Liver (tissue), 9 donors: ENCODE measurements around the gene BCR. TPM values are rescaled to one million over a fixed set of nuclear protein-coding genes. Genes with fewer than 3 reads are reported as not detected.

Experiments used
- DNase-seq: peaks from one replicate; pipeline ENCODE4 v3.0.0-alpha.2; 2017; ENCODE audit warnings: low spot score
- H3K27ac ChIP-seq, 2 donors: one replicate each; pipeline ENCODE4 v1.7.0; 2013; ENCODE audit warnings: inconsistent platforms in 2 of 2, low read length in 2 of 2, control low read depth in 1 of 2, low read depth in 1 of 2, mild to moderate bottlenecking in 1 of 2
- H3K27me3 ChIP-seq, 4 donors: one replicate each; pipeline versions ENCODE4 v1.6.1 to v1.7.0; 2013; ENCODE audit warnings: low read length in 3 of 4, inconsistent platforms in 1 of 4, mild to moderate bottlenecking in 1 of 4, moderate library complexity in 1 of 4; ENCODE audit not compliant: control insufficient read depth in 4 of 4, insufficient read depth in 4 of 4
- H3K36me3 ChIP-seq, 4 donors: one replicate each; pipeline versions ENCODE4 v1.6.1 to v1.7.0; 2013; ENCODE audit warnings: low read length in 3 of 4, mild to moderate bottlenecking in 3 of 4, low read depth in 1 of 4, moderate library complexity in 1 of 4; ENCODE audit not compliant: control insufficient read depth in 4 of 4, insufficient read depth in 3 of 4
- H3K4me1 ChIP-seq, 4 donors: one replicate each; pipeline versions ENCODE4 v1.6.1 to v1.7.0; 2013; ENCODE audit warnings: low read length in 3 of 4, mild to moderate bottlenecking in 3 of 4, moderate library complexity in 1 of 4; ENCODE audit not compliant: control insufficient read depth in 4 of 4, insufficient read depth in 4 of 4
- H3K4me3 ChIP-seq, 3 donors: one replicate each; pipeline versions ENCODE4 v1.6.1 to v1.7.0; 2013; ENCODE audit warnings: low read length in 3 of 3, control low read depth in 1 of 3, low read depth in 1 of 3, mild to moderate bottlenecking in 1 of 3
- H3K9ac ChIP-seq, 2 donors: one replicate each; pipeline ENCODE4 v1.7.0; 2013; ENCODE audit warnings: low read length in 2 of 2, mild to moderate bottlenecking in 2 of 2, moderate library complexity in 2 of 2, control low read depth in 1 of 2, low read depth in 1 of 2
- H3K9me3 ChIP-seq, 4 donors: one replicate each; pipeline versions ENCODE4 v1.6.1 to v1.7.0; 2013; ENCODE audit warnings: low read length in 3 of 4; ENCODE audit not compliant: control insufficient read depth in 4 of 4
- GABPA ChIP-seq, 2 donors: IDR thresholded peaks in 1 of 2; conservative IDR thresholded peaks in 1 of 2; 2 replicates each; pipeline ENCODE4 v1.6.1; 2016; ENCODE audit warnings: antibody characterized with exemption in 2 of 2, mild to moderate bottlenecking in 1 of 2, moderate library complexity in 1 of 2
- HNF4A ChIP-seq, 2 donors: conservative IDR thresholded peaks; 2 replicates each; pipeline ENCODE4 v1.6.1; 2016; ENCODE audit warnings: antibody characterized with exemption in 2 of 2, mild to moderate bottlenecking in 2 of 2
- HNF4G ChIP-seq: IDR thresholded peaks from 2 replicates; pipeline ENCODE4 v1.6.1; 2016; ENCODE audit warnings: antibody characterized with exemption
- JUND ChIP-seq, 2 donors: IDR thresholded peaks; 2 replicates each; pipeline ENCODE4 v1.6.1; 2016; ENCODE audit warnings: antibody characterized with exemption in 2 of 2
- NR2F2 ChIP-seq: IDR thresholded peaks from 2 replicates; pipeline ENCODE4 v1.6.1; 2016; ENCODE audit warnings: antibody characterized with exemption
- RXRA ChIP-seq, 2 donors: IDR thresholded peaks; 2 replicates each; pipeline ENCODE4 v1.6.1; 2017 to 2018; ENCODE audit warnings: antibody characterized with exemption in 2 of 2, mild to moderate bottlenecking in 1 of 2
- TAF1 ChIP-seq: conservative IDR thresholded peaks from 2 replicates; pipeline ENCODE4 v1.6.1; 2016; ENCODE audit warnings: antibody characterized with exemption, mild to moderate bottlenecking
- YY1 ChIP-seq: IDR thresholded peaks from 2 replicates; pipeline ENCODE4 v1.6.1; 2016; ENCODE audit warnings: antibody characterized with exemption, mild to moderate bottlenecking
- ZBTB33 ChIP-seq: IDR thresholded peaks from 2 replicates; pipeline ENCODE4 v1.6.1; 2016; ENCODE audit warnings: antibody characterized with exemption
- WGBS: extraction: QIAGEN DNeasy Blood & Tissue Kit; methylation state at CpG from one replicate; pipeline ENCODE4 v1.1.7; 2013; 5-methylcytosine and 5-hydroxymethylcytosine counted together
- polyA plus RNA-seq, 2 donors: library from polyadenylated mRNA; stranded (reverse) in 1 of 2; unstranded in 1 of 2; fragments of 200-250 nt in 1 of 2; fragments of >200 nt in 1 of 2; fragmentation: Nextera tagmentation in 1 of 2; extraction: Ambion mirVana in 1 of 2; gene quantifications; one replicate each; pipeline versions ENCODE4 v1.2.1 to v1.2.3, GENCODE V29; 2013 to 2015
- total RNA-seq, 2 donors: library from RNA; depleted of rRNA; stranded (reverse); fragments of >200 nt; gene quantifications; one replicate each; pipeline ENCODE4 v1.2.3, GENCODE V29; 2014
- TF ChIP-seq, protein P1 (sequence below): IDR thresholded peaks from 2 replicates; pipeline ENCODE4 v1.6.1; 2016; ENCODE audit warnings: antibody characterized with exemption
- TF ChIP-seq, protein P2 (sequence below): fragments of 150-350 bp; IDR thresholded peaks from 2 replicates; pipeline ENCODE4 v1.5.1; 2017; ENCODE audit warnings: improper control_type of control experiment, low read depth, low read length; ENCODE audit not compliant: missing input control
- donor health status: healthy.
- donor health status: healthy.
- donor health status: healthy.
- donor health status: healthy.
- donor health status: healthy.

BCR gene
- total and polyA plus RNA-seq, 4 donors: 7.4 to 35.6 (median 18.3) TPM

GRCh38 chr22:23214398-23214797 lies 34.1 kb downstream of the BCR start:
- peaks cover 13 to 40% (median 26%) of the 10 kb centered on the region in 4 donors for H3K4me1 ChIP-seq
- no peaks in the 10 kb centered on the region for H3K9me3 ChIP-seq
- no peaks in the 10 kb centered on the region for H3K36me3 ChIP-seq
- WGBS: 90% methylated on average over 9 of the region's 9 CpGs
- no peak overlapping the region for H3K9ac ChIP-seq
- no peak for DNase-seq
- TF ChIP-seq JUND (IDR thresholded peaks at IDR 0.05) (no peak), HNF4A (conservative IDR thresholded peaks at IDR 0.05) (no peak), HNF4G (no peak)
- TF ChIP-seq, protein P1, sequence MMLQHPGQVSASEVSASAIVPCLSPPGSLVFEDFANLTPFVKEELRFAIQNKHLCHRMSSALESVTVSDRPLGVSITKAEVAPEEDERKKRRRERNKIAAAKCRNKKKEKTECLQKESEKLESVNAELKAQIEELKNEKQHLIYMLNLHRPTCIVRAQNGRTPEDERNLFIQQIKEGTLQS: no peak
- TF ChIP-seq, protein P2, sequence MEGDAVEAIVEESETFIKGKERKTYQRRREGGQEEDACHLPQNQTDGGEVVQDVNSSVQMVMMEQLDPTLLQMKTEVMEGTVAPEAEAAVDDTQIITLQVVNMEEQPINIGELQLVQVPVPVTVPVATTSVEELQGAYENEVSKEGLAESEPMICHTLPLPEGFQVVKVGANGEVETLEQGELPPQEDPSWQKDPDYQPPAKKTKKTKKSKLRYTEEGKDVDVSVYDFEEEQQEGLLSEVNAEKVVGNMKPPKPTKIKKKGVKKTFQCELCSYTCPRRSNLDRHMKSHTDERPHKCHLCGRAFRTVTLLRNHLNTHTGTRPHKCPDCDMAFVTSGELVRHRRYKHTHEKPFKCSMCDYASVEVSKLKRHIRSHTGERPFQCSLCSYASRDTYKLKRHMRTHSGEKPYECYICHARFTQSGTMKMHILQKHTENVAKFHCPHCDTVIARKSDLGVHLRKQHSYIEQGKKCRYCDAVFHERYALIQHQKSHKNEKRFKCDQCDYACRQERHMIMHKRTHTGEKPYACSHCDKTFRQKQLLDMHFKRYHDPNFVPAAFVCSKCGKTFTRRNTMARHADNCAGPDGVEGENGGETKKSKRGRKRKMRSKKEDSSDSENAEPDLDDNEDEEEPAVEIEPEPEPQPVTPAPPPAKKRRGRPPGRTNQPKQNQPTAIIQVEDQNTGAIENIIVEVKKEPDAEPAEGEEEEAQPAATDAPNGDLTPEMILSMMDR: no peak
- no peak overlapping the region for H3K27ac ChIP-seq
- H3K4me3 ChIP-seq: no peak overlapping the region
- no peaks in the 10 kb centered on the region for H3K27me3 ChIP-seq

- no peaks in the 10 kb centered on the region for H3K9me3 ChIP-seq
- peaks cover 22 to 51% (median 35%) of the 10 kb centered on the region in 4 donors for H3K4me1 ChIP-seq
- 80% methylated on average over 12 of the region's 12 CpGs for WGBS
- no peaks in the 10 kb centered on the region for H3K36me3 ChIP-seq
- no peak for TF ChIP-seq RXRA (IDR thresholded peaks at IDR 0.05)
- no peak for TF ChIP-seq NR2F2
- TF ChIP-seq, protein P2: no peak
- TF ChIP-seq, protein P1: no peak
- no peak for TF ChIP-seq HNF4G
- TF ChIP-seq YY1: no peak
- no peak for TF ChIP-seq HNF4A (conservative IDR thresholded peaks at IDR 0.05)
- no peak for TF ChIP-seq TAF1
- TF ChIP-seq ZBTB33: no peak
- TF ChIP-seq GABPA (IDR thresholded peaks at IDR 0.05 in 1 of 2, conservative IDR thresholded peaks at IDR 0.05 in 1 of 2): no peak
- H3K27ac ChIP-seq: peak overlapping the region; percentile 47 to 65
- H3K27me3 ChIP-seq: no peaks in the 10 kb centered on the region
- no peak for DNase-seq
- no peak overlapping the region for H3K4me3 ChIP-seq
- H3K9ac ChIP-seq: no peak overlapping the region
These were observed 35.3 kb downstream of the BCR start for GRCh38 chr22:23215294-23216241.
